EH (cell line): ENCODE measurements around the gene MXD3.

Source experiments
- DNase-seq: peaks from one replicate; pipeline ENCODE4 v3.0.0-alpha.2; 2015; ENCODE audit warnings: low read depth

Gene MXD3

GRCh38 chr5:177303121-177303924 is 8.4 kb downstream of the MXD3 start, which contains the start of the genes PRELID1 and RAB24:
Gene PRELID1, plus strand, starts transcription at chr5:177303799. Its CDS starts 187 bp downstream, at chr5:177303986.
Gene RAB24, minus strand, starts transcription at chr5:177303719. Its CDS starts 431 bp downstream, at chr5:177303288.
- DNase-seq, result peak; percentile 85

GRCh38 chr5:177302354-177303110 is 9.2 kb downstream of the MXD3 start:
- peak; percentile 36 for DNase-seq

- DNase-seq, result no peak
Observed at GRCh38 chr5:177301503-177302165, 10.1 kb downstream of the MXD3 start.

GRCh38 chr5:177300951-177301350 is 10.7 kb downstream of the MXD3 start:
- no peak for DNase-seq

GRCh38 chr5:177300236-177300880 is 11.3 kb downstream of the MXD3 start:
- DNase-seq, result peak; percentile 70

GRCh38 chr5:177299697-177300096 is 12.0 kb downstream of the MXD3 start:
- DNase-seq, result no peak

- no peak for DNase-seq
Observed at GRCh38 chr5:177297922-177298321, 13.8 kb downstream of the MXD3 start.

GRCh38 chr5:177296581-177296980 is 15.1 kb downstream of the MXD3 start:
- DNase-seq, result no peak

- no peak for DNase-seq
Observed at GRCh38 chr5:177295924-177296323, 15.8 kb downstream of the MXD3 start.

- DNase-seq, result no peak
Observed at GRCh38 chr5:177294632-177295031, 17.1 kb downstream of the MXD3 start.

- DNase-seq, result no peak
Observed at GRCh38 chr5:177293819-177294581, 17.7 kb downstream of the MXD3 start.

- DNase-seq, result no peak
Observed at GRCh38 chr5:177291735-177292134, 20.0 kb downstream of the MXD3 start.

GRCh38 chr5:177290816-177291596 is 20.7 kb downstream of the MXD3 start:
- DNase-seq, result no peak

- no peak for DNase-seq
Observed at GRCh38 chr5:177288191-177288590, 23.5 kb downstream of the MXD3 start.

- DNase-seq, result no peak
Observed at GRCh38 chr5:177276886-177277285, 34.8 kb downstream of the MXD3 start.

- no peak for DNase-seq
Observed at GRCh38 chr5:177275883-177276282, 35.8 kb downstream of the MXD3 start.

GRCh38 chr5:177271113-177271512 is 40.6 kb downstream of the MXD3 start:
- no peak for DNase-seq

GRCh38 chr5:177270653-177271052 is 41.0 kb downstream of the MXD3 start:
- DNase-seq, result no peak

GRCh38 chr5:177269976-177270375 is 41.7 kb downstream of the MXD3 start:
- DNase-seq, result no peak

GRCh38 chr5:177269232-177269895 is 42.3 kb downstream of the MXD3 start:
- no peak for DNase-seq
